Activated gamma-delta T cell treated with anti-CD3 and anti-CD28 coated beads, Interleukin-2, amount 50 U/mL, for 16 hours (primary cell): ENCODE data around the gene HMGXB3.

Experiments
- DNase-seq: peaks from one replicate; pipeline ENCODE4 v3.0.0-alpha.2; 2020; ENCODE audit warnings: low read depth

HMGXB3 gene

GRCh38 chr5:149990518-149991376, 9.8 kb upstream of the HMGXB3 start:
- peak; percentile 51 for DNase-seq

- no peak for DNase-seq
Measured at GRCh38 chr5:149993471-149993870, 7.1 kb upstream of the HMGXB3 start.

GRCh38 chr5:149995385-149996204, 4.9 kb upstream of the HMGXB3 start:
- DNase-seq: no peak

- no peak for DNase-seq
Measured at GRCh38 chr5:149996205-149996890, 4.2 kb upstream of the HMGXB3 start.

- no peak for DNase-seq
Measured at GRCh38 chr5:149998281-149998680, 2.3 kb upstream of the HMGXB3 start.

GRCh38 chr5:149999359-149999758, 1.2 kb upstream of the HMGXB3 start:
- no peak for DNase-seq

GRCh38 chr5:149999866-150000255, 678 bp upstream of the HMGXB3 start:
- no peak for DNase-seq

- DNase-seq: no peak
Measured at GRCh38 chr5:150000990-150001659, 586 bp downstream of the HMGXB3 start.

GRCh38 chr5:150001660-150002486, 1.3 kb downstream of the HMGXB3 start:
- DNase-seq: peak; percentile 42

GRCh38 chr5:150006318-150006717, 5.8 kb downstream of the HMGXB3 start:
- DNase-seq: no peak

GRCh38 chr5:150007050-150007449, 6.5 kb downstream of the HMGXB3 start:
- DNase-seq: no peak

- no peak for DNase-seq
Measured at GRCh38 chr5:150009671-150010387, 9.3 kb downstream of the HMGXB3 start.

- DNase-seq: no peak
Measured at GRCh38 chr5:150013931-150014330, 13.4 kb downstream of the HMGXB3 start.

GRCh38 chr5:150014456-150014855, 13.9 kb downstream of the HMGXB3 start:
- DNase-seq: no peak

- DNase-seq: no peak
Measured at GRCh38 chr5:150015415-150015814, 14.9 kb downstream of the HMGXB3 start.

- DNase-seq: no peak
Measured at GRCh38 chr5:150016537-150016936, 16.0 kb downstream of the HMGXB3 start.

- DNase-seq: no peak
Measured at GRCh38 chr5:150017226-150018005, 16.9 kb downstream of the HMGXB3 start.

GRCh38 chr5:150020249-150020648, 19.7 kb downstream of the HMGXB3 start:
- DNase-seq: no peak

GRCh38 chr5:150021491-150022157, 21.1 kb downstream of the HMGXB3 start:
- no peak for DNase-seq
